Gastrocnemius medialis (tissue), 4 donors: ENCODE data around the gene TRHDE.

Source experiments
- POLR2A ChIP-seq, 2 donors: fragments of 450-650 bp; IDR thresholded peaks; one replicate each; pipeline ENCODE4 v1.6.1; 2017; ENCODE audit warnings: antibody characterized with exemption in 2 of 2, mild to moderate bottlenecking in 2 of 2, moderate library complexity in 2 of 2
- TF ChIP-seq, protein P1 (sequence below), 5 experiments: fragments of 450-650 bp in 3 of 5; fragments of 200-600 bp in 2 of 5; sonication (generic) in 2 of 5; IDR thresholded peaks in 4 of 5; conservative IDR thresholded peaks in 1 of 5; 1 replicate in 4 of 5; 2 replicates in 1 of 5; pipeline ENCODE4 v1.5.1; 2016 to 2019; ENCODE audit warnings: antibody characterized with exemption in 5 of 5, mild to moderate bottlenecking in 3 of 5, moderate library complexity in 3 of 5

DNA sequence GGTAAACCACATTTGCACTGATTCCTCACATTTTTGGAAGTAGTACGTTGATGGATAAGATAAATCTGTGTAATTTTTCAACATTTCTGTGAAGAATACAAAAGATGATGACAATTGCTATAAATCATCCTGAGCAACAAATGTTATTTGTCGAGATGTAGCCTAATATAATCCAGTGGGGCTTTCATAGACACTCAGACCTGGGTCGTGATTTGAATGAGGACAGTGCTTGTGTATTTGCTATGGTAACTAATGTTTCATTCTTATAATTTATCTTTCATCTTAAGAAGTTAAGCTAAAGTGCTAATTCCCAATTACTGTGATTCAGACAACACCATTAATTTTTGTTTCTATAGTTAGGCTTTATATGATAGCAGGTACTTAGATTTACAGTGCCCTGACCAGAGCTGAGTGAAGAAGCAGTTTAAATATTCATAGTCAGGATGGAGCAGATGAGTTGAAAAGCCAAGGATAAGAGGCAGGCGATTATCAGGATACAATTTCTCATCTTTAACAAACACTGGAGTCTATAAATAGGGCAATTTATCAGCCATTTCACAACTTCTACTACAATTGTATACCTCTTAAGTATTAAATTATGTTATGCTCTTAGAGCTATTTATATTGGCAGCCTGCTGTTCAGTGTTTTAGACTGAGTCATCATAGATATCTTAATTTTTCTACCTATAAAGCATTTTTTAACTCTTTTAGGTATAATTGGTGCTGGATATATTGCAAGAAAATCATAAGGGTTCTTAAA lies 359.9 kb downstream of the TRHDE start:
- TF ChIP-seq, protein P1, sequence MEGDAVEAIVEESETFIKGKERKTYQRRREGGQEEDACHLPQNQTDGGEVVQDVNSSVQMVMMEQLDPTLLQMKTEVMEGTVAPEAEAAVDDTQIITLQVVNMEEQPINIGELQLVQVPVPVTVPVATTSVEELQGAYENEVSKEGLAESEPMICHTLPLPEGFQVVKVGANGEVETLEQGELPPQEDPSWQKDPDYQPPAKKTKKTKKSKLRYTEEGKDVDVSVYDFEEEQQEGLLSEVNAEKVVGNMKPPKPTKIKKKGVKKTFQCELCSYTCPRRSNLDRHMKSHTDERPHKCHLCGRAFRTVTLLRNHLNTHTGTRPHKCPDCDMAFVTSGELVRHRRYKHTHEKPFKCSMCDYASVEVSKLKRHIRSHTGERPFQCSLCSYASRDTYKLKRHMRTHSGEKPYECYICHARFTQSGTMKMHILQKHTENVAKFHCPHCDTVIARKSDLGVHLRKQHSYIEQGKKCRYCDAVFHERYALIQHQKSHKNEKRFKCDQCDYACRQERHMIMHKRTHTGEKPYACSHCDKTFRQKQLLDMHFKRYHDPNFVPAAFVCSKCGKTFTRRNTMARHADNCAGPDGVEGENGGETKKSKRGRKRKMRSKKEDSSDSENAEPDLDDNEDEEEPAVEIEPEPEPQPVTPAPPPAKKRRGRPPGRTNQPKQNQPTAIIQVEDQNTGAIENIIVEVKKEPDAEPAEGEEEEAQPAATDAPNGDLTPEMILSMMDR (IDR thresholded peaks at IDR 0.05 in 4 of 5, conservative IDR thresholded peaks at IDR 0.05 in 1 of 5), result no peak
- no peak for TF ChIP-seq POLR2A (IDR thresholded peaks at IDR 0.05)
